Lower leg skin (tissue), 3 donors: ENCODE measurements around the gene MTHFD1L.

ENCODE experiments used
- POLR2A ChIP-seq, 2 donors: fragments of 450-650 bp; IDR thresholded peaks; one replicate each; pipeline ENCODE4 v1.6.1; 2016 to 2017; ENCODE audit warnings: antibody characterized with exemption in 2 of 2, mild to moderate bottlenecking in 1 of 2, moderate library complexity in 1 of 2
- TF ChIP-seq, protein P1 (sequence below), 3 donors: fragments of 450-650 bp; IDR thresholded peaks; one replicate each; pipeline ENCODE4 v1.5.1; 2016; ENCODE audit warnings: antibody characterized with exemption in 3 of 3, mild to moderate bottlenecking in 3 of 3, moderate library complexity in 2 of 3

DNA sequence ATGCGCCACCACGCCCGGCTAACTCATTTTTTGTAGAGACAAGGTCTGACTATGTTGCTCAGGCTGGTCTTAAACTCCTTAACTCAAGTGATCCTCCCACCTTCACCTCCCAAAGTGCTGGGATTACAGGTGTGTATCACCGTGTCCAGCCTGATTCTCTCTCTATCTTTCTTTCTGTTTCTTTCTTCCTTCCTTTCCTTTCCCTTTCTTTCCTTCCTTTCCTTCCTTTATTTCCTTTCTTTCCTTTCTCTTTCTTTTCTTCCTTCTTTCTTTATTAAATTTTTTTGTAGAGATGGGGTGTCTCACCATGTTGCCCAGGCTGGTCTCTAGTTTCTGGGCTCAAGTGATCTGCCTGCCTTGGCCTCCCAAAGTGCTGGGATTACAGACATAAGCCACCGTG is 38.7 kb upstream of the MTHFD1L start:
- TF ChIP-seq, protein P1, sequence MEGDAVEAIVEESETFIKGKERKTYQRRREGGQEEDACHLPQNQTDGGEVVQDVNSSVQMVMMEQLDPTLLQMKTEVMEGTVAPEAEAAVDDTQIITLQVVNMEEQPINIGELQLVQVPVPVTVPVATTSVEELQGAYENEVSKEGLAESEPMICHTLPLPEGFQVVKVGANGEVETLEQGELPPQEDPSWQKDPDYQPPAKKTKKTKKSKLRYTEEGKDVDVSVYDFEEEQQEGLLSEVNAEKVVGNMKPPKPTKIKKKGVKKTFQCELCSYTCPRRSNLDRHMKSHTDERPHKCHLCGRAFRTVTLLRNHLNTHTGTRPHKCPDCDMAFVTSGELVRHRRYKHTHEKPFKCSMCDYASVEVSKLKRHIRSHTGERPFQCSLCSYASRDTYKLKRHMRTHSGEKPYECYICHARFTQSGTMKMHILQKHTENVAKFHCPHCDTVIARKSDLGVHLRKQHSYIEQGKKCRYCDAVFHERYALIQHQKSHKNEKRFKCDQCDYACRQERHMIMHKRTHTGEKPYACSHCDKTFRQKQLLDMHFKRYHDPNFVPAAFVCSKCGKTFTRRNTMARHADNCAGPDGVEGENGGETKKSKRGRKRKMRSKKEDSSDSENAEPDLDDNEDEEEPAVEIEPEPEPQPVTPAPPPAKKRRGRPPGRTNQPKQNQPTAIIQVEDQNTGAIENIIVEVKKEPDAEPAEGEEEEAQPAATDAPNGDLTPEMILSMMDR (IDR thresholded peaks at IDR 0.05) = no peak
- TF ChIP-seq POLR2A (IDR thresholded peaks at IDR 0.05) = no peak
